Measurements from ENCODE around the gene ATRIP. TPM values are rescaled to one million over a fixed set of nuclear protein-coding genes. Genes with fewer than 3 reads are reported as not detected.

ATRIP gene
- total RNA-seq, 1 donor: 5.1 TPM

DNA sequence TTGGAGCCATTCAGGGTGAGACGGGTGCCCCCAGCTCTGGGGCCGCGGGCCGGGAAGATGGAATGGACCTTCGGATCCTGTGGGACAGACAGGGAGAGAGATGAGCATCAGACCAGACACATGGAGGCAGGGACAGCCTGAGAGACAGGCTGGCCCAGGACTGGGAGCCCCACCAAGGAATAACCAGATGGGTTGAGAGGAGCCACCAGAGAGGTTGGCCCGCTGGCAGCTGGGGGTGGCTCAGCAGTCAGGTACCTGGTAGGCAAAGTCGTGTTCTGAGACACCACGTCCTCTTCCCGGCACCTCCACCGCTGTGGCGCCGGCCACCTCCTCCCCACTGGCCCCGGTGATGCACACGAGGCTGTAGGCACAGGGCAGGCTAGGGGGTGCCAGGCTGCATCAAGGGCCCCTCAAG lies 30.4 kb upstream of the ATRIP start:
- H3K9me3 ChIP-seq (ENCODE audit: low read depth, low read length): no peaks in the 10 kb centered on the region
- H3K4me1 ChIP-seq (ENCODE audit: insufficient read depth, low read length): no peaks in the 10 kb centered on the region
- H3K4me3 ChIP-seq (ENCODE audit: low read length): no peak overlapping the region
- no peaks in the 10 kb centered on the region for H3K27me3 ChIP-seq (ENCODE audit: insufficient read depth, low read length)

DNA sequence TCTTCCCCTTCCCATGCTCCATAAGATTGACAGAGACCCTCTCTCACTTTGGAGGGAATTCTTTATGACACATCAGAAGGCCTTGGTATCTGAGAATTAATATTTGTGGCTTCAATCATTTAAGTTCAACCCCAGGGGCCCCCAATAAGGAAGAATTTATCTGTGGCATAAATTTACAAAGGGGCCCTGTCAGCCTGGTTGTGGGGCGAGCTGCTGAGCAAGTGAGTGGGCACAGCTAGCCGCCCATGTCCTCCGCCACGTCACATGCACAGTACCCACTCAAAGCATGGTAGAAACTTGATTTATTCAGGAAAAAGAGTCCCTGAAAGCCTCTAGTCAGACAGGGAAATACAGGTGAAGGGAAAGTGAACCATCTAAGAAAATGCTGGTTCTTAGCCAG lies 30.0 kb upstream of the ATRIP start:
- Histone ChIP-seq H3K9me3 (ENCODE audit: low read depth, low read length) (no peaks in the 10 kb centered on the region), H3K27me3 (ENCODE audit: insufficient read depth, low read length) (no peaks in the 10 kb centered on the region), H3K4me1 (ENCODE audit: insufficient read depth, low read length) (no peaks in the 10 kb centered on the region), H3K4me3 (ENCODE audit: low read length) (no peak overlapping the region)

DNA sequence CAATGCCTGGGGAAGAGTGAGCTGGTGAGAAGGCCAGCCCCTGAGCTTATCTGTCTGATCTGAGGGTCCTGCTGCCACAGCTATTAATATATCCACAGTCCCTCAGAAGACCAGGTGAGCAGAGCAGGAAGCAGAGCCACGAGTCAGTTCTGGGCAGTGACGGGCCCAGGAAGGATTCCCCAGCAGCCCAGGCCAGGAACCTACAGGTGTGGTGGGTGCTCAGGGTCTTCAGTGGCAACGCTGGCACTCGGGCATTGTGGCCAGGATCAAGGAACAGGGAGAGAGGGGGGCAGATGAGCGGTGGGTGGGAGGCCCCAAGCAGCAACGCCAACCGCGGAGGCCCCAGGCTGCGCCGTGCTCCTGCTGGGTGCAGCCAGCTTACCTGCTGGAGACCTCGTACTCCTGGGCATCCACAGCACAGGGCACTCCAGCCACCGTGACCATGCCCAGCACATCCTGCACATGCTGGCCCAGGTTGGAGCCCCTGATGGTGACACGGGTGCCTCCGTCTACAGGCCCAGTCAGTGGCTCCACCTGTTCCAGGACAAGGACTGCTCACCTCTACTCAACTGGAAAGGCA lies 28.9 kb upstream of the ATRIP start:
- H3K27me3 ChIP-seq (ENCODE audit: insufficient read depth, low read length): no peaks in the 10 kb centered on the region
- H3K4me1 ChIP-seq (ENCODE audit: insufficient read depth, low read length): no peaks in the 10 kb centered on the region
- H3K4me3 ChIP-seq (ENCODE audit: low read length): no peak overlapping the region
- no peaks in the 10 kb centered on the region for H3K9me3 ChIP-seq (ENCODE audit: low read depth, low read length)

DNA sequence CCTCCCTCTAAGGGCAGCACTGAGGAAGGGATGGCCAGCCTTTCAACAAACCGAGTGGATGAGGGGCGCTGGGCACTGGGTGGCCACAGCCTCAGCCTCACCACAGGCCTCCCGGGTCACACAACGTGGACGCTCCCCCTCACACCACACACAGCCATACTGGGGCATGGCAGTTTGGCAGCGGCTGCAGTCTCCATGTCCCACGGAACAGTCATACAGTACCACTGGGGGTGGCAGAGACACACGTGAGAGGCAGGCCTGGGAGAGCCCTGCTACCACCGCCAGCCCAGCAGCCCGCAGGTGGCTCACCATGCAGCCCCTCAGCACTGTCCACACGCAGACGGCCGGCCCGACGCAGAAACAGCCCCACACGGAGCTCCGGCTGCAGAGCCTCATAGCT lies 28.4 kb upstream of the ATRIP start:
- Histone ChIP-seq H3K4me3 (ENCODE audit: low read length) (no peak overlapping the region), H3K27me3 (ENCODE audit: insufficient read depth, low read length) (no peaks in the 10 kb centered on the region), H3K4me1 (ENCODE audit: insufficient read depth, low read length) (no peaks in the 10 kb centered on the region), H3K9me3 (ENCODE audit: low read depth, low read length) (no peaks in the 10 kb centered on the region)

DNA sequence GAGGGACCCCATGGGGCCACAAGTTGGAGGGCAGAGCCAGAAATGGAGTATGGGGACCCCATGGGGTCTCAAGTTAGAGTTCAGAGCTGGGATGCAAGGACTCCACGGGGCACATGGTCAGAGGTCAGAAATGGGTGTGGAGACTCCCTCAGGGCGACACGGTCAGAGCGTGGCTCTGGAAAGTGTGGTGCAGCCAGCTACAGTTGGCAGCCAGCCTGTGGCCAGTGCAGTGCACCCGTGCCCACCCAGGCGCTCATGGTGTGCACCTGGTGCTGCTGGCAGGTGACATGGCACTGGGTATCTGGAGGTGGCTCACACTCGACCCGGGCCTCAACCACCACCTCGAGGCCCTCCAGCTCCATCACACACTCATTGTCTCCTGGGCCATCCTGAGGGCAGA lies 27.9 kb upstream of the ATRIP start:
- H3K4me3 ChIP-seq (ENCODE audit: low read length): no peak overlapping the region
- no peaks in the 10 kb centered on the region for H3K27me3 ChIP-seq (ENCODE audit: insufficient read depth, low read length)
- H3K4me1 ChIP-seq (ENCODE audit: insufficient read depth, low read length): no peaks in the 10 kb centered on the region
- H3K9me3 ChIP-seq (ENCODE audit: low read depth, low read length): no peaks in the 10 kb centered on the region

DNA sequence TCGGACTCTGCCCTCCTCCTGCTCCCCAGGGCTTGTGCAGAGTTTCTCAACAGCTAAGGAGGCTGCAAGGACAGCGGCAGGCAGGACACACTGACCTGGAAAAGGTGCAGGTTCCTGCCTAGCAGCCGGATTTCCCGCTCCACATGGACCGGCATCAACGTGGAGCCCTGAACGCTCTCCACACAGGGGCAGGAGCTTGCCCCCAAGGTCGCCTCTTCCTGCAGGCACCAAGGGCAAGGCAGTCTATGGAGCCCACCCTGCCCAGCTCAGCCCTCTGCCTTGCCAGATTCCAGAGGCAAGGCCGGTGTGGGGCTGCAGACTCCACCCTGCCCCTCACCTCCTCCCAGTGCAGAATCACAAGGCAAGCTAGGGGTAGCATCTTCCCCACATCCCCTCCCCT lies 27.4 kb upstream of the ATRIP start:
- H3K4me3 ChIP-seq (ENCODE audit: low read length): no peak overlapping the region
- H3K9me3 ChIP-seq (ENCODE audit: low read depth, low read length): no peaks in the 10 kb centered on the region
- H3K4me1 ChIP-seq (ENCODE audit: insufficient read depth, low read length): no peaks in the 10 kb centered on the region
- H3K27me3 ChIP-seq (ENCODE audit: insufficient read depth, low read length): no peaks in the 10 kb centered on the region

DNA sequence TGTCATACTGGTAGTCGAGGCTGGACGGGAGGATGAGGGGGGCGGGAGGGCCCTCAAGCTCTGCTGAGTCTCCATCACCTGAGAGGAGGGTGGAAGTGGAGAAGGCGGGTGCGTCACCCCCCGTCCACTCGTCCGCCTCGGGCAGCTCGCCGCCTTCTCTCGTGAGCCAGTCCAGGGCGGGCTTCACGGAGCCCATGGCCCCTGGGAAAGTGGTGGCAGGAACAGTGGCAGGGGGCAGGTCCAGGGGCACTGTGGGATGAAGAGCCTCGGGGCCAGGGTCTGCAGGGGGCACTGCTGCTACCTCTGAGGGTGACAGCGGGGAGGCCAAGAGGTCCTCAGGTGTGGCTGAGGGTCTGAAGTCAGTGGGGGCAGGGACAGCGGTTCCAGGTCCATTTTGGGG lies 26.9 kb upstream of the ATRIP start:
- Histone ChIP-seq H3K4me3 (ENCODE audit: low read length) (no peak overlapping the region), H3K27me3 (ENCODE audit: insufficient read depth, low read length) (no peaks in the 10 kb centered on the region), H3K9me3 (ENCODE audit: low read depth, low read length) (no peaks in the 10 kb centered on the region), H3K4me1 (ENCODE audit: insufficient read depth, low read length) (no peaks in the 10 kb centered on the region)

DNA sequence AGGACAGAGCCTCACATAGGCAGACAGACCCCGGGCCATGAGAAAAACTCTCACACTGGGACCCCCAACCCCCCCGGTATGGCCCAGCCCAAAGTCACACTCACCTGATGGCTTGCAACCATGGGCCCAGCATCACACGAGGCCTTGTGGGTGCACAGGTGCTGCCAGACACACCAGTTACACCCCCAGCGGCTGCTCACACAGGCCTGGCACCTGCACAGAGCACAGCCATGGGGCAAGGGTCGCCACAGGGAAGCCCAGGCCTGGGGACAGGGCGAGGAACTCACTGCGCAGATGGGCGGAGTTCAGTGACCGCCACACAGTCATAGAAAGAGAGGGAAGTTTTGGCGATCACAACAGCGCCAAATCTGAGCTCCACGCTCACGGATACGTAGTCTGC lies 26.0 kb upstream of the ATRIP start:
- H3K4me1 ChIP-seq (ENCODE audit: insufficient read depth, low read length): no peaks in the 10 kb centered on the region
- no peaks in the 10 kb centered on the region for H3K27me3 ChIP-seq (ENCODE audit: insufficient read depth, low read length)
- H3K4me3 ChIP-seq (ENCODE audit: low read length): no peak overlapping the region
- H3K9me3 ChIP-seq (ENCODE audit: low read depth, low read length): no peaks in the 10 kb centered on the region

DNA sequence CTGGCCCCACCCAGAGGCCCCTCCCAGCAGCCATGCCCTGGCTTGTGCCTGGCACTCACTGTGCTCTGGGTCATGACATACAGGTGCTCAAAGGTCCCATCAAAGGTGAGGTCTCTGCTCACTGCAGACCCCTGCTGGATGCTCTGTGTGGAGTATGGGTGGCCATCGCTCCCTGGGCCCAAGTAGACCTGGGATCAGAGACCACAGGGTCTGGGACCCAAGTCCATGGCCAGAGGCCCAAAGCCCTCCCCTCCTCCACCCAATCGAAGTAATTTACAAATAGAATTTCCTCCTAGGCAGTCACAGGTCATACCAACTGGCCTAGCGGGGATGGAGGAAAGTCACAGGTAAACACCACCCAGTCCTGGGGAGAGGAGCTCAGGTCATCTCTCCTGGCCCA lies 24.3 kb upstream of the ATRIP start:
- H3K9me3 ChIP-seq (ENCODE audit: low read depth, low read length): no peaks in the 10 kb centered on the region
- H3K4me3 ChIP-seq (ENCODE audit: low read length): no peak overlapping the region
- H3K4me1 ChIP-seq (ENCODE audit: insufficient read depth, low read length): no peaks in the 10 kb centered on the region
- no peaks in the 10 kb centered on the region for H3K27me3 ChIP-seq (ENCODE audit: insufficient read depth, low read length)

DNA sequence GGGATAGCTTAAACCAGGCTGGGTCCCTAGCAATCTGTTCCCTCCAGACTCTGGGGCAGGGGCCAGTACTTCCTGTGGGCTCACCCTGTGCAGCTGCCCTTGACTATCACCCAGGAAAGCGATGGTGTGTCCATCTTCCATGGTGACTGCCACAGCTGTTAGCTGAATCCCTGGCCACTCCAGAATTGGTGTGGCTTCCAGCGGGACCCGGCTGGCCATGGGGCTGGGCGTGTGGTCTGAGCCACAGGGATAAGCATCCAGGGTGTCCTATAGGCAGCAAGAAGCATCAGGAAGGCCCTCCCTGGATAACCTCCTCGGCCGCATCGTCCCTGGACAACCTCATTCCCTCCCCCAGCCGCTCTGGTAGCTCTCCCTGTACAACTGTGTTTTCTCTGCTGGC lies 23.9 kb upstream of the ATRIP start:
- Histone ChIP-seq H3K9me3 (ENCODE audit: low read depth, low read length) (no peaks in the 10 kb centered on the region), H3K4me1 (ENCODE audit: insufficient read depth, low read length) (no peaks in the 10 kb centered on the region), H3K4me3 (ENCODE audit: low read length) (no peak overlapping the region), H3K27me3 (ENCODE audit: insufficient read depth, low read length) (no peaks in the 10 kb centered on the region)

DNA sequence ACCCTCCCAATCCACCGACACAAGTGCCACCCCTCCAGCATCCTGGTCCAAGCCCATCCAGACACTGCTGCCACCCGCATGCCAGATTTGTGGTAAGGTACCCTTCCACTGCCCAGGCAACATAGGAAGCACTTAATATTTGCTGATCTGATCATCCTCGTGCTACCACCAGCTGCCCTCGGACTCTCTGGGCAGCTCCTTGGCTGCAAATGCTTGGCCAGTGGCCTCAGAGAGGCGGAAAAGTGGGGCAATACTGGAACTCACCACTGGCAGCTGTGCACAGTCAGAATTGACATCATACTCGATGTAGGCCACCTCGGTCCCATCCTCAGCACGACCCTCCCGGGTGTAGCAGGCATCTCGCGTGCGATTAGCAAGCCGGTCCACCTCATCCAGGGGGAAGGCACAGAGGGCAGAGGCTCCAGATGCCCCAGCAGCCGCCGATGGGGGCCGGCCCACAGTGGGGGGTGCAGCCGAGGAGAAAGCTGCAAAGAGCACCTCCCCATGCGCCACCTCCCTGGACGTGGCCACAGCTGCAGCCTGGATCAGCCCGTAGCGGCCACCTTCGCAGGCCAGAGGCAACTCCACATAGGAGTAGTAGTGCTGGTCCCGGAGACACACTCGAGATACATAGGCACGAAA lies 23.2 kb upstream of the ATRIP start:
- Histone ChIP-seq H3K27me3 (ENCODE audit: insufficient read depth, low read length) (no peaks in the 10 kb centered on the region), H3K4me1 (ENCODE audit: insufficient read depth, low read length) (no peaks in the 10 kb centered on the region), H3K4me3 (ENCODE audit: low read length) (no peak overlapping the region), H3K9me3 (ENCODE audit: low read depth, low read length) (no peaks in the 10 kb centered on the region)

DNA sequence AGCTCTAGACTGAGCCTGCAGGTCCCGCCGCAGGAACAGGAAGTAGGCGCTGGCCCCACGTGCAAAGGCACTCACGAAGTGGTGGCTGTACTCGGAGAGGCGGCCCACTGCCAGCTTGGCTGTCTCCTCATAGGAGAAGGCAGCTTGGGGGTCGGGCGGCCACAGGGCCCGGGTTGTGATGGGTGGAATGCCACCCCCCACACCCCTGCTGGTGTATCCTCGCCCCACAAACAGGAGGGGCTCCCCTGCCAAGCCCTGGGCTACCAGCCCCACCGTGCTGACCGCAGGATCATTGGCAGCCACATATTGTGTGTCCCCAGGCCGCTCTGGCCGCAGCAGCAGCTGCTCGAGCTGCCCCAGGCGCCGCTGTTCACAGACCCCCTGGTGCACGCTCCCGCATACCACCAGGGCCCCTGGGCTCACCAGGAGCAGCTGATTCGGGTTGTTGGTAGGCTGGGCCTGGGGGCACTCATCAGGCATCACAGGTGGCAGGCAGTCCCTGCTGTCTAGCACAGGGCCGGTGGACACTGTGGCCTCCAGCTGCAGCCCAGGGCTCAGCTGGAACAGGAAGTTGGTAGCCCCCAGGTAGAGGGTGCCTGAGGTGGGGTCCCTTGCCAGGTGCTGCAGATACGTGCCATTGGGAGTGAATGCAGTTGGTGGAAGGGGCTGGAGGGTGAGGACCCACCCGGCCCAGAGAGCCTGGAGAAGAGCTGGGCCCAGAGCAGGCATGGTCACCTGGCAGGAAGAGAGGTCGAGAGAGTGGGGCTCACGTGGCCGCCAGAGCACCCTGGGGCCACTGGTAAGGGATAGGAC lies 22.4 kb upstream of the ATRIP start:
- H3K4me3 ChIP-seq (ENCODE audit: low read length): no peak overlapping the region
- no peaks in the 10 kb centered on the region for H3K27me3 ChIP-seq (ENCODE audit: insufficient read depth, low read length)
- no peaks in the 10 kb centered on the region for H3K9me3 ChIP-seq (ENCODE audit: low read depth, low read length)
- no peaks in the 10 kb centered on the region for H3K4me1 ChIP-seq (ENCODE audit: insufficient read depth, low read length)

DNA sequence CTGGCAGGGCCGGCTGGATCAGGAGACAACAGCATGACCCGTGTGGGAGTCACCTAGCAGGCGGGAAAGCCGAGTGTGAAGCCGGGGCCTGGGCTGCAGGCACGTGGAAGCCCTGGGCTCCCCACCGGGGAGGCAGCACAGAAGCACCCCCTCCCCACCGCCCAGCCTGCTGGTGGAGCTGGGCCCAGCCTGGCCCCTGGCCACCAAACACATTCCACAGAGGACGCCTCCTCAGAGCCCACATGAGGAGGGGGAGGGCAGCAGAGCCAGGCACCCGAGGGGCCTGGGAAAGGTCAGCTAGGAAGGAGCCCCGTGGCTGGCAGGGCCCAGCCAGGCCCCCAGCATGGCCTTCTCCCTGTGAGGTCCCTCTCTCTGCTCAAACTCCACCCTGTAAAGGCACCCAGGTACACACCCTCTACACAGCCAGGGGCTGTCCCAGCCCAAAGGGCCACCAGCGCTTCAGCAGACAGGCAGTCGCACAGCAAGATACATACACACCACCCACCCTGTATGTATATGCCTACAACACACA lies 21.2 kb upstream of the ATRIP start:
- Histone ChIP-seq H3K9me3 (ENCODE audit: low read depth, low read length) (no peaks in the 10 kb centered on the region), H3K4me3 (ENCODE audit: low read length) (no peak overlapping the region), H3K4me1 (ENCODE audit: insufficient read depth, low read length) (peaks cover 7% of the 10 kb centered on the region), H3K27me3 (ENCODE audit: insufficient read depth, low read length) (no peaks in the 10 kb centered on the region)

DNA sequence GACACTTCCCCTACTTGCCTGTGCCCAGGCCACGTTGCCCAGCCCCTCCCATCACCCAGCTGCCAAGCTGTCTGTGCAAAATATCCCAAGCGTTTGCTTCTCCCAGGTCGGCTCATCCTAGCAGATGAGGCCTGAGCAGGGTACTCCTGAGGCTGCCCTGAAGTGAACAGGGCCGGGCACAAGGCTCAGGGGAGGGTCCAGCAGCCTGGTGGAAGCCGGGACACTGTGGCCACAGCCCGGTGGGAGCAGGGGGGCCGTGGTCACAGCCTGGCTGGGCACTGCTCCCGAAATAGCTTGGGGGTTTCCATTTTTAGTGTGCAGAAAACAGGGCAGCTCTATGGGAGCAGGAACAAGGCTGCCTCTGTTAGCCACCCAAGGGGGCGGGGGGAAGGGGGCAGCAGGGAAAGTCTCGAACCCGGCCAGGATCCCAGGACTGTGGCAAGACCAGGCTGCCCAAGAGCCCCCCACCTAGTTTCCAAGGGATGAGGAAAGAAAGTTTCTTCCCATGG lies 20.1 kb upstream of the ATRIP start:
- Histone ChIP-seq H3K4me3 (ENCODE audit: low read length) (no peak overlapping the region), H3K9me3 (ENCODE audit: low read depth, low read length) (no peaks in the 10 kb centered on the region), H3K27me3 (ENCODE audit: insufficient read depth, low read length) (no peaks in the 10 kb centered on the region), H3K4me1 (ENCODE audit: insufficient read depth, low read length) (peaks cover 7% of the 10 kb centered on the region)

DNA sequence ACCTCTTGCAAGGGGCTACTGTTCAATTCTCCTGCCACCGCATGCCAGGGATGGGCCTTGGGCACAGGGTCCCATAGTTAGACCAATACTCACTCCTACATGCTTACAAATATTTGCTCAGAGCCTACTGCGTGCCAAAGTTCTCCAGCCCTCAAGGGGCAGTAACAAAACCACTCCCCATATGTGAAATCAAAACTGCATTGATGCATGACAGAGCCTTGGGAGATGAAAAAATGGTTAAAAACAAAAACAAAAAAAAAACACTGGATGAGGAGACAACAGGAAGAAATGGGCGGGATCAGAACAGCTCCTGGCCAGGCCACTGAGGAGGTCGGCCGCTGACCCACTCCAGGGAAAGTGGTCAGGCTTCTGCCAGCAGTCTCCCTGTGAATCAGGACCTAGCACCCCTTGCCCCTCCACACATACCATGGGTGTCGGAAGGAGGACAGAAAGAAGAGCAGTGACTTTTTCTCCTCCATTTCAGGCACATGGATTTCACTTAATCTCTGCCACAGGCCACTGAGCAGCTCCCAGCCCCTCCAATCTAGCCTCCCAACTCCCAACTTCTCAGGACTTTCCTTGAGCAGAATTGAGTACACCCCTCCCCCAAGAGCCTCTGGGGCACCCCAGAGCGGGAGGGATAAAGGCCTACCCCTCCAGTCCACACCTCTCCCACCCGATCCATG lies 19.4 kb upstream of the ATRIP start:
- no peaks in the 10 kb centered on the region for H3K27me3 ChIP-seq (ENCODE audit: insufficient read depth, low read length)
- H3K9me3 ChIP-seq (ENCODE audit: low read depth, low read length): no peaks in the 10 kb centered on the region
- peaks cover 7% of the 10 kb centered on the region for H3K4me1 ChIP-seq (ENCODE audit: insufficient read depth, low read length)
- H3K4me3 ChIP-seq (ENCODE audit: low read length): no peak overlapping the region

All from mononuclear cell (primary cell).